GM18909 (cell line): Measurements from ENCODE around the gene FCER1G.

Experiments
- ATAC-seq: cut with Tn5 transposase; IDR thresholded peaks from one replicate; pipeline ENCODE4 v1.9.1; 2021; ENCODE audit warnings: mild to moderate bottlenecking; ENCODE audit not compliant: unreplicated experiment, poor library complexity

FCER1G gene

GRCh38 chr1:161215076-161215475, at the start of gene FCER1G:
Gene FCER1G (plus strand): TSS chr1:161215295. CDS start chr1:161215322, 27 bp downstream.
- no peak for ATAC-seq

- peak; percentile 94 for ATAC-seq
These were observed 49.1 kb upstream of the FCER1G start, which contains the start of gene PPOX for GRCh38 chr1:161165742-161166668. Gene PPOX (plus strand): TSS chr1:161166426. CDS start chr1:161166848, 422 bp downstream.

- ATAC-seq = no peak
These were observed 48.2 kb upstream of the FCER1G start for GRCh38 chr1:161166669-161167548.

GRCh38 chr1:161168906-161169305, 46.2 kb upstream of the FCER1G start:
- ATAC-seq = no peak

GRCh38 chr1:161171191-161171590, 43.9 kb upstream of the FCER1G start:
- no peak for ATAC-seq

GRCh38 chr1:161171696-161172095, 43.4 kb upstream of the FCER1G start:
- no peak for ATAC-seq

- ATAC-seq = no peak
These were observed 42.7 kb upstream of the FCER1G start for GRCh38 chr1:161172349-161172748.

- no peak for ATAC-seq
These were observed 42.2 kb upstream of the FCER1G start for GRCh38 chr1:161172776-161173376.

GRCh38 chr1:161173711-161174110, 41.4 kb upstream of the FCER1G start:
- ATAC-seq = no peak

GRCh38 chr1:161174911-161175310, 40.2 kb upstream of the FCER1G start:
- ATAC-seq = no peak

- no peak for ATAC-seq
These were observed 39.2 kb upstream of the FCER1G start for GRCh38 chr1:161175771-161176453.

GRCh38 chr1:161176468-161177111, 38.5 kb upstream of the FCER1G start:
- ATAC-seq = no peak

- ATAC-seq = peak; percentile 83
These were observed 37.8 kb upstream of the FCER1G start, which contains the start of gene B4GALT3 for GRCh38 chr1:161177112-161177935. Gene B4GALT3 (minus strand): TSS chr1:161177507. CDS start chr1:161176060, 1,447 bp downstream.

- ATAC-seq = no peak
These were observed 37.2 kb upstream of the FCER1G start for GRCh38 chr1:161177936-161178244.

GRCh38 chr1:161179698-161180097, 35.4 kb upstream of the FCER1G start:
- ATAC-seq = no peak

GRCh38 chr1:161180639-161181038, 34.5 kb upstream of the FCER1G start:
- no peak for ATAC-seq

GRCh38 chr1:161182214-161182613, 32.9 kb upstream of the FCER1G start:
- peak; percentile 49 for ATAC-seq

- ATAC-seq = peak; percentile 68
These were observed 29.8 kb upstream of the FCER1G start for GRCh38 chr1:161185282-161185682.
